ENCODE measurements around the gene GPR25.
A peak's percentile ranks its signal among the peaks of the same experiment; 100 is the strongest.

GPR25 gene

GRCh38 chr1:200894712-200895442 lies 22.1 kb downstream of the GPR25 start, which contains the start of gene INAVA:
INAVA (plus strand) TSS chr1:200894900; CDS start chr1:200898401, 3,501 bp downstream.
- Histone ChIP-seq H3K4me1 (peaks cover 41 to 95% (median 76%) of the 10 kb centered on the region in 10 experiments), H3K27ac (no peak within 1 kb of the TSS), H3K4me3 (no peak within 1 kb of the TSS), H3K9ac (no peak within 1 kb of the TSS), H3K4me2 (peak within 1 kb of the TSS in 10 of 11 experiments; percentile 10 to 66 (median 42); a peak in 12 of 22 replicates), H4K20me1 (no peaks in the 10 kb centered on the region), H3K9me3 (replicated peaks in 1 of 11) (0 out of 22 replicates have a peak, but pooled peaks cover 0 to 3% (median 0%) of the 10 kb centered on the region in 11 experiments), H3K36me3 (no peaks in the 10 kb centered on the region), H3K27me3 (peaks cover 34 to 48% (median 45%) of the 10 kb centered on the region in 11 experiments)
- TF ChIP-seq Cebpa-rat (IDR thresholded peaks at IDR 0.05) = no peak

- Histone ChIP-seq H3K9ac (no peak overlapping the region), H3K9me3 (replicated peaks in 1 of 11) (0 out of 22 replicates have a peak, but pooled peaks cover 0 to 3% (median 0%) of the 10 kb centered on the region in 11 experiments), H3K4me2 (peak overlapping the region in 8 of 11 experiments; percentile 15 to 66 (median 48); a peak in 6 of 22 replicates), H3K27ac (no peak overlapping the region), H4K20me1 (no peaks in the 10 kb centered on the region), H3K4me1 (peaks cover 41 to 95% (median 75%) of the 10 kb centered on the region in 10 experiments), H3K27me3 (peaks cover 31 to 43% (median 39%) of the 10 kb centered on the region in 11 experiments), H3K36me3 (no peaks in the 10 kb centered on the region), H3K4me3 (no peak overlapping the region)
- TF ChIP-seq Cebpa-rat (IDR thresholded peaks at IDR 0.05) = no peak
Observed at GRCh38 chr1:200895443-200895789, 22.6 kb downstream of the GPR25 start.

GRCh38 chr1:200895801-200896530 lies 23.2 kb downstream of the GPR25 start:
- Histone ChIP-seq H3K4me1 (peaks cover 40 to 95% (median 72%) of the 10 kb centered on the region in 10 experiments), H3K27me3 (peaks cover 26 to 37% (median 34%) of the 10 kb centered on the region in 11 experiments), H3K9ac (no peak overlapping the region), H3K27ac (no peak overlapping the region), H3K36me3 (no peaks in the 10 kb centered on the region), H3K4me3 (no peak overlapping the region), H3K4me2 (peak overlapping the region in 10 of 11 experiments; percentile 10 to 81 (median 38); a peak in 12 of 22 replicates), H3K9me3 (replicated peaks in 1 of 11) (no peaks in the 10 kb centered on the region), H4K20me1 (no peaks in the 10 kb centered on the region)
- TF ChIP-seq Cebpa-rat (IDR thresholded peaks at IDR 0.05) = no peak

- peaks cover 33 to 92% (median 66%) of the 10 kb centered on the region in 10 experiments for H3K4me1 ChIP-seq
- no peak for TF ChIP-seq Cebpa-rat (IDR thresholded peaks at IDR 0.05)
- no peak overlapping the region for H3K9ac ChIP-seq
- no peak overlapping the region; a peak in 1 of 22 replicates for H3K27ac ChIP-seq
- H3K36me3 ChIP-seq = no peaks in the 10 kb centered on the region
- H3K9me3 ChIP-seq (replicated peaks in 1 of 11) = no peaks in the 10 kb centered on the region
- H3K4me3 ChIP-seq = no peak overlapping the region
- no peaks in the 10 kb centered on the region for H4K20me1 ChIP-seq
- peak overlapping the region in 10 of 11 experiments; percentile 30 to 81 (median 54); a peak in 16 of 22 replicates for H3K4me2 ChIP-seq
- peaks cover 19 to 30% (median 27%) of the 10 kb centered on the region in 11 experiments for H3K27me3 ChIP-seq
Observed at GRCh38 chr1:200896531-200897196, 23.9 kb downstream of the GPR25 start.

GRCh38 chr1:200897259-200897658 lies 24.5 kb downstream of the GPR25 start:
- Histone ChIP-seq H4K20me1 (no peaks in the 10 kb centered on the region), H3K27ac (peak overlapping the region in 2 of 11 experiments; percentile 13 to 31; a peak in 2 of 22 replicates), H3K4me1 (peaks cover 29 to 92% (median 61%) of the 10 kb centered on the region in 10 experiments), H3K4me3 (no peak overlapping the region), H3K9me3 (replicated peaks in 1 of 11) (no peaks in the 10 kb centered on the region), H3K9ac (no peak overlapping the region), H3K27me3 (peaks cover 13 to 24% (median 21%) of the 10 kb centered on the region in 11 experiments), H3K36me3 (no peaks in the 10 kb centered on the region), H3K4me2 (peak overlapping the region; percentile 37 to 81 (median 59); a peak in 17 of 22 replicates)
- no peak for TF ChIP-seq Cebpa-rat (IDR thresholded peaks at IDR 0.05)

GRCh38 chr1:200899015-200899386 lies 26.2 kb downstream of the GPR25 start:
- Histone ChIP-seq H3K4me1 (peaks cover 29 to 93% (median 60%) of the 10 kb centered on the region in 10 experiments), H3K4me2 (peak overlapping the region; percentile 25 to 81 (median 59)), H3K27me3 (peaks cover 0 to 7% (median 4%) of the 10 kb centered on the region in 11 experiments; a peak in 15 of 22 replicates), H4K20me1 (no peaks in the 10 kb centered on the region), H3K27ac (peak overlapping the region in 6 of 11 experiments; percentile 12 to 37 (median 26); a peak in 5 of 22 replicates), H3K4me3 (no peak overlapping the region), H3K9me3 (replicated peaks in 1 of 11) (no peaks in the 10 kb centered on the region), H3K9ac (peak overlapping the region in 1 of 11 experiments; percentile 17; a peak in 1 of 22 replicates), H3K36me3 (no peaks in the 10 kb centered on the region)
- no peak for TF ChIP-seq Cebpa-rat (IDR thresholded peaks at IDR 0.05)

- Histone ChIP-seq H3K4me3 (no peak overlapping the region), H4K20me1 (no peaks in the 10 kb centered on the region), H3K4me1 (peaks cover 29 to 93% (median 64%) of the 10 kb centered on the region in 10 experiments), H3K36me3 (no peaks in the 10 kb centered on the region), H3K27me3 (peaks cover 0 to 2% (median 0%) of the 10 kb centered on the region in 11 experiments; a peak in 1 of 22 replicates), H3K27ac (peak overlapping the region in 4 of 11 experiments; percentile 2 to 47 (median 18); a peak in 5 of 22 replicates), H3K4me2 (peak overlapping the region; percentile 25 to 81 (median 59)), H3K9ac (no peak overlapping the region; a peak in 1 of 22 replicates), H3K9me3 (replicated peaks in 1 of 11) (no peaks in the 10 kb centered on the region)
- no peak for TF ChIP-seq Cebpa-rat (IDR thresholded peaks at IDR 0.05)
Observed at GRCh38 chr1:200899451-200899915, 26.7 kb downstream of the GPR25 start.
